Tibial nerve (tissue), 4 donors: ENCODE results near the gene MACF1.

Experiments used
- CTCF ChIP-seq, 5 experiments: fragments of 200-600 bp in 3 of 5; fragments of 450-650 bp in 2 of 5; sonication (generic) in 3 of 5; IDR thresholded peaks; one replicate each; pipeline ENCODE4 v1.5.1; 2016 to 2019; ENCODE audit warnings: antibody characterized with exemption in 5 of 5, mild to moderate bottlenecking in 3 of 5, moderate library complexity in 2 of 5
- EP300 ChIP-seq, 2 donors: sonication (generic); formaldehyde crosslinking; IDR thresholded peaks; one replicate each; pipeline ENCODE4 v1.6.1; 2017; ENCODE audit warnings: antibody characterized with exemption in 2 of 2, mild to moderate bottlenecking in 1 of 2
- POLR2A ChIP-seq, 2 donors: fragments of 450-650 bp; IDR thresholded peaks; one replicate each; pipeline ENCODE4 v1.6.1; 2017; ENCODE audit warnings: antibody characterized with exemption in 2 of 2, mild to moderate bottlenecking in 2 of 2, moderate library complexity in 2 of 2

GRCh38 chr1:39199593-39199992 is 4.9 kb upstream of the MACF1 start:
- TF ChIP-seq CTCF (IDR thresholded peaks at IDR 0.05) (no peak), POLR2A (IDR thresholded peaks at IDR 0.05) (no peak), EP300 (IDR thresholded peaks at IDR 0.05) (no peak)
